Activated CD4-positive, alpha-beta T cell treated with anti-CD3 and anti-CD28 coated beads, Interleukin-10, Interleukin-2, amounts not matched to agents 100 ng/mL and 50 ng/mL, durations not matched to agents 16 hours and 8 hours (primary cell): ENCODE data around the gene AAMP.
A peak's percentile ranks its signal among the peaks of the same experiment; 100 is the strongest.

Source experiments
- DNase-seq: peaks from one replicate; pipeline ENCODE4 v3.0.0-alpha.2; 2020

AAMP gene

DNA sequence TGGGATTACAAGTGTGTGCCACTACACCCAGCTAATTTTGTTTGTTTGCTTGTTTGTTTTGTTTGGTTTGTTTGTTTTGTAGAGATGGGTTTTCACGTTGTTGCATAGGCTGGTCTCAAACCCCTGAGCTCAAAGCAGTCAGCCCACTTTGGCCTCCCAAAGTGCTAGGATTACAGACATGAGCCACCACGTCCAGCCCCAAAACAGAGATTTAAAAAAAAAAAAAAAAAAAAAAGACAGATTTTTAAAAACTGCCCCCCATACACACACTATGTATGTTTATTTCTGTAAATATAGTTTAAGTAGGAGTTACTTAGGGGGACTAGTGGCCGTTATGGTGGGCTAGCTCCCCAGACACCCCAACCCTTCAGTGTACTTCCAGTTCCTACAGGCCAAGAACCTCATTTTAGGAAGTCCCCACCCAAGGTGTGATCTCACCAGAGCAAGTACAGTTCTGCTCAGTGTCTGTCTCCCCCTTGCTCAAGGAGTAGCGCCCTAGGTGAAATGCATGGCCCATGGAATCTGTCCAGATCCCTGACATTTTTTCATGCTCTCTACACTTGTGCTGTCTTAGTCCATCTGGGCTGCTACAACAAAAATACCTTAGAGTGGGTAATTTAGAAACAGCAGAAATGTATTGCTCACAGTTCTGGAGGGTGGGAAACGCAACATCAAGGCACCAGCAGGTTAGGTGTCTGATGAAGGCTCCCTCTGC lies 23.9 kb upstream of the AAMP start:
- no peak for DNase-seq

DNA sequence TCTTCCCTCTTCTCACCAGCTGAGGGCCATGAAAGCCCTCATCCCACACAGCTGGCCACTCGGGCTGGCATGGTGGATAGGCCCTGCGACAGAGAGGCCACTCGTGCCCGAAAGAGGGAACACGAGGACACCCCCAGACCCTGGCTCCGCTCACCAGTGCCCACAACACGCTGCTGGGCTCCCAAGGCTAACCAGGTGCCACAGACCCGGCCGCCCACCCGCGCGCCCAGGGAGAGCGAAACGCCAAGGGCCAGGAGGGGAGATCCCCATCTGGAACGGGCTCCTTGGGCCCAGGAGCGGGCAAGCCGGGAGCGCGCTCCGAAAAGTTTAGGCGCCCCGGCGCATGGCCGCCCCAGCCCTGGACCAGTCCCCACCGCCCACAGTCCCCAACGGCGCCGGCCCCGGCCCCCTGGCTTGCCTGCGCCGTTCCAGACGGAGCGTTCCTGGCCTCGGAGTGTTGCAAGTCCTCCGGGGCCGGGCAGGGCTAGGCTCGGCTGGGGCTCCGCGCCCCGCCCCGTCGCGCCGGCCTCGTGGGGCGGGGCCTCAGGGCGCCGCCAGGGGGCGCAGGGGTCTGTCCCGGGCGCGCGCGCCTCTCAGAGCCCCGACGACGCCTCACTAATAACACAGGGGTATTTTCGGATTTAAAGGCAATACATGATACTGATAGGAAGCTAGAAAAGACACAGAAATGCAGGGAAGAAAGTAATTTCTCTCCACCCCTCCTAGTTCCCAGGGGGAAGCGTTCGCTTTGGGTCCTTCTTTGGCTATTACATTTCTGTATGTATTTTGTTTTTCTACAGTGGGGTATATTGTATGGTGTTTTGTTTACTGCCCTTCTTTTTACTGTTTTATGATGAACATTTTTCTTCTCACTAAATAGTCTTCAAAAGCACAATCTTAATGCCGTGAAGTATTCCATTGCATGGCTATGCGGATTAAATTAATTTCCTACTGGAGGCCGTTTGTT lies 22.4 kb upstream of the AAMP start, which contains the start of gene TMBIM1:
Gene TMBIM1, minus strand, starts transcription at position 456 of the 967 bp plus-strand sequence. CDS start 10,362 bp downstream, outside the sequence.
- DNase-seq: peak; percentile 85

- peak; percentile 33 for DNase-seq
Observed at GRCh38 chr2:218291318-218292047, 21.5 kb upstream of the AAMP start.

DNA sequence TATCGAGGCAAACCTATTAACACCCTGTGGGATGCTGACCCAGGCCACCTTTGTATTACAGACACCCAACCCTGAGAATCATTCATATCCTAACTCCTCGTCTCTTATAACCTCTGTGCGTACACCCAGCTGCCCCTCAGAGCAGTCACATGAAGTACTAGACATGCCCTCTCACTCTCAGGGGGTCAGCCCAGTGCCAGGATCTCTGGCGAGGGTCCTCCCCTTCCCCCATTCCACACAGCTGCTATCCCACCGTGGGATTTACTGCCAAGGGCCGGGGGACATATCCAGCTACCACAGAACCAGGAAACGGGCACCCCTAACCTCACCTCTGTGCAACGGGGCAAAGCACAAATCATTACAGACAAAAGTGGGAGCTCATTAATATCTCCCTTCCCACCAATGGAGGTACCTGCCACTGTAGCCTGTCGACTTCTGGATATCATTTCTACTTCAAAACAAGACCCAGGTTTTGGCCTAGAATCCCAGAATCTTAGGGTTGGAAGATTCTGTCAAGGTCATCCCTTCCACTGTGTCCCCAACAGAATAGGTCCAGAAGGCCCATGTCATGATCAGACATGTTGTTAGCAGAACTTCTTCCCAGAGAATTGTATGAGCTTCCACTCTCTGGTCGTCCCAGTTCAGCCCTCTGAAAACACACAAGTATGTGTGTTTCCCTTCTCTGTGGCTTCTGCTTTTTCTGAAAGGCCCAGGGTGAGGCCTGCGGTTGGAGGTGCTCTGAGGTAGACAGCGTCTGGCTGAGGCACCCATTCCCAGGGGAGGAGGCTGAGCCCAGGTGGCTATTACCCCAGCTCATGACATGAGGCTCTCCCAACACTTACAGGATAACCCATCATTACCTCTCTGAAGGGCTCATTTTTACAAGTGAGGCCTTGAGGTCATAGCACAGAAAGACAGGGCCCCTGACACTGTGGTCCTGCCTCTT lies 20.7 kb upstream of the AAMP start:
- DNase-seq: peak; percentile 60

DNA sequence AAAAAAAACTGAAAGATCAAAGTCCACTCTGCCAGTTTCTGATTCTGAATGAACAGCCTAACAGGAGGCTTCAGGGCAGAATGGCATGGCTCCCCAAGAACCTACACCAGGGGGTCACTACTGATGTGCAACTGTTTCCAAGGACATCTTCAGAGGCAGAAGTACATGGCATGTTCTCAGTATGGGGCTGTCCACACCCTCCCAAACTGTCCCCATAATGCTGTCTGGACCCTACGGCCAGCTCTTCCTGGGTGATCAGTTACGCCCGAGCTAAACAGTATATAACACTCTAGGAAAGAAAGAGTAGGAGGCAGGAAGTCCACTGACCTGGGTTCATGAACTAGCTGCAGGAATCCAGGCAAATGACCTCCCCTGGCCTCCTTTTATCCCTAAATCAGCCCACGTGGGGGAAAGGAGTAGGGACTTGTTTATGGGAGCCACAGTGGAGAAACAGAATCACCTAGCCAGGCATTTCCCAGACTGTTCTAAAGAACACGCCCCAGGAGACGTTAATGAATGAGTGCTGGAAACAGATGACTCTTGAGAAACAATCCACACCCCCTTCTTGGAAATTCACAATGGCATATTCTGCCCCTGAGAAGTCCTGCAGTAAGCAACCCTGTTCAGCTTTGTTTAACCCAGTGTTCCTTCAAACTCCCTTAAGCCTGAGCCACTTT lies 19.8 kb upstream of the AAMP start:
- DNase-seq: no peak

DNA sequence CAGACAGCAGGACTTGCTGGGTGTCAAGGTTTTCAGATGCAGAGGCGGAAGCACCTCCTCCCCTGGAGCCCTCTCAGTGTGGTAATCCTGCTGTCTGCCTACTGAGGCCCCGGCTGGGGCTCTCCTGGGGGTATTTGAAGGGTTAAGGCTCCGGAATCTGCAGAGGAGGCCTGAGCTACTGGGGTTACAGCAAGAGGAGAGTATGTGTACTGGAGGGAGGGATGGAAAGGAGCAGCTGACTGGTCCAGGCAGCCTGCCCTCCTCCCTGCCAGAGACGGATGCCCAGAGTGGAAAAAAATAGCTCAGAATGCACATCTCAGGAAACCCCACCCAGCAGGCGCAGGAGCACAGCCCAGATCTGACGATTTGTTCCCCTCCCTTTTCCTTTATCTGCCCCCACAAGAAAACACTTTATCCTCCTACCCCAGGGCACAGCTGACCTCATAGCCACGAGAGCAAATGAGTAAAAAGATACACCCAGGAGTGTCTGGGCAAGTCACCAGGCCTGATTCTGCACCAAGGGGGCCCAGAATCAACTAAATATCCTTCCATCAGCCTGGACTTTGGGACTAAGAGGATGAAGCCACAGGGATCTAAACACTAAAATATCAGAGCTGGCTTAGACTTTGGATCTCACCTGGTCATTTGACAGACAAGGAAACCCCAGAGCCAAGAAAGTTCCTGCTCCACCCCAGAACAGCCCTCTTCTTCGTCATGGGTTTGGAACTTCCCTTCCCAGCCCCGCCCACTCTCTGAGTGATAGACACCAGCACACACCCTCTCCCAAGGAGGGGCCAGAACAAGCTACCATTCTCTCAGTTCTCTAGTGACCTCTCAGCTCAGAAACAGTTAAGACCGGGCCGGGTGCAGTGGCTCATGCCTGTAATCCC lies 16.9 kb upstream of the AAMP start:
- peak; percentile 90 for DNase-seq

DNA sequence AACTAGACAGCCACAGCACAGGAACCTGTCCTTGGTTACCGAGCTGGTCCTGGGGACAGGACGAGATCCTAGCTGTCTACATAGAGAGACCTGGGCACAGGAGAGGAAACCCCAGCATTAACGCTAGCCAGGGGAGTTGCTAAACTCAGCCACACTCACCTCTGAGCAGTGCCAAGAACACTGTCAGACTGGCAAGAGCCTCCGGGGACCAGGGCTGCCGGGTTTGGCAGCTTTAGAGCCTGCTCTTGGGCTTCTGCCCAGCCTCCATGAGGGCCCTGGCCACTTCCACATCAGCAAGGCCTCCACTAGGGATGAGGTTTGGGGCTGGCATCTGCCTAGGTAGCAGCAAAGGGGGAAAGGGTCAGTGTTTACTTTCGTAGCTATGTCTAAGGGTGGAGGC lies 15.7 kb upstream of the AAMP start:
- no peak for DNase-seq

- peak; percentile 90 for DNase-seq
Observed at GRCh38 chr2:218284106-218284811, 14.3 kb upstream of the AAMP start.

GRCh38 chr2:218282173-218282991 lies 12.4 kb upstream of the AAMP start:
- no peak for DNase-seq

- DNase-seq: no peak
Observed at GRCh38 chr2:218281449-218281848, 11.5 kb upstream of the AAMP start.

DNA sequence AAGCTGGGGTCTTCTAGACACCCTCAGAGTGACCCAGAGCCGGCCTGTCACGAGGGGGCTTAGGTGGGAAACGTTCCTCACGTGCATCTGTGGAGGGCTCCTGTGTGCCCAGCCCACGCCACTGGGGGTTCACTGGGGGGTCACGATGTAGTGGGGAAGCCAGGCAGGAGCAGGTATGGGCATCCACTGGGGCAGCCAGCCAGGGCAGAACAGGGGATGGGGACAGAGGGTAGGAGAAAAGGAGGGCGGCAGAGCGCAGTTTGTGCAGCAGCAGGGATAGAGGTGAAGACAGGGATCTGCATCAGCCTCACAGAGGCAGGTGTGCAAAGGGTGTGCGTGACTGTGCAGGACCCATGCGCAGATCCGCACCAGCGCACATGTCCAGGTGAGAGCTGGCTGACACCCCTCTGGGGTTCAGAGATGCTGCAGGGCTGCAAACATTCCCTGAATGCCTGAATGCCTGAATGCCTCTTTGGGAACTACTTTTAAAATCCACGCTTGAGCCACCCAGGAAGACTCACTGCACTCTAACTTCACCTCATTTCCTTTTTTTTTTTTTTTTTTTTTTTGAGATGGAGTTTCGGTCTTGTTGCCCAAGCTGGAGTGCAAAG lies 10.4 kb upstream of the AAMP start:
- no peak for DNase-seq

DNA sequence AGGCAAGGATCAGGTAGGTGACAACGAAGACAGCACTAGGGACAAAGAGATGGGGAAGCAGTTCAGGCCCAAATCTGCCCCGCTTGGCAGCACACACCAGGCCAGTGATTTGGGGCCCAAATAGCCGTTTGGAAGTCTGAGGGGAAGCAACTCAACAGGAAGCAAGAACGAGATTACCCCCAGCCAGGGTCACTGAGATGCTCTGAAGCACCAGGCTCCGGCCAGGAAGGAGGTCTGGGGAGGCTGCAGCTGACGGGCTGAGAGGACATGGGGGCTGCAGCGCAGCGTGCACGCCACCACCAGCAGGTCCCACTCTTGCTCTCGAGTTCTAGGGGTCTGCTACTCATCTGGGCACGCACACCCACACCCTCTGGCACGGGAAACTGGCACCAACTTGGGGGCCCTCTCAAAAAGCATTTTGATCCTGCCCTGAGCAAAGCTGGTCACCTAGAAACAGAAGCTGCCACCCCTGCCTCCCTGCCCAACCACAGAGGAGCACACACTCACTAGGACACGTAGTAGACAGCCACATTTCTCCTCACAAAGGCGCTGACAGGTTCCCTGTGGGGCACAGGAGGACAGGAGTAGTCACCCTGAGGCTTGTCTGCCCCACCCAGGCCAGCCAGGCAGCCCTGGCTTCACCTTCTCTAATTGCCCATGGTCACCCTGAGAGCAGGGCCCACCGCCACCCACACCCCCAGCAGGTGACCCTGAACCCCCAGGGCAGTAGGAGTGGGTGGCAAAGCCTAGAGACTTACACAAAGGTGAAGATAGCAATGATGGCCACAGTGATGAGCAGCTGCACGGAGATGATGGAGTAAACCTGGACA lies 8.8 kb upstream of the AAMP start:
- no peak for DNase-seq

DNA sequence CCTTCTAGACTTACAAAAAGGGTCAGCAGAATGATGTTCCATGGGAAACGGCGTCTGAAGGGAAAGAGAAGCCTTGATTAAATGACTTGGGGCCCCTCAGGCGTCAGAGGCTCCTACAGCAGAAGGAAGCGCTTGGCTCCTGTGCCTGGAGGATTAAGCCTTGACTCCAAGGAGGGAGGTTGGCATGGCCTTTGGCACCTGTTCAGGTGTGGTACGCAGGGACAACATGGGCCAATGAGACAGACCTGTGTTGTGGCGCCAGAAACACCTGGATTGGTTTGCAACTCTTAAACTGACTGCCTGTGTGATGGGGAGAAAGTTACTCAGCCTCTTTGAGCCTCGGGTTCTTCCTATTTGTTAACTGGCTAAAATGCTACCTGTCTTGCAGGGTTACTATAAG lies 8.0 kb upstream of the AAMP start:
- DNase-seq: no peak

DNA sequence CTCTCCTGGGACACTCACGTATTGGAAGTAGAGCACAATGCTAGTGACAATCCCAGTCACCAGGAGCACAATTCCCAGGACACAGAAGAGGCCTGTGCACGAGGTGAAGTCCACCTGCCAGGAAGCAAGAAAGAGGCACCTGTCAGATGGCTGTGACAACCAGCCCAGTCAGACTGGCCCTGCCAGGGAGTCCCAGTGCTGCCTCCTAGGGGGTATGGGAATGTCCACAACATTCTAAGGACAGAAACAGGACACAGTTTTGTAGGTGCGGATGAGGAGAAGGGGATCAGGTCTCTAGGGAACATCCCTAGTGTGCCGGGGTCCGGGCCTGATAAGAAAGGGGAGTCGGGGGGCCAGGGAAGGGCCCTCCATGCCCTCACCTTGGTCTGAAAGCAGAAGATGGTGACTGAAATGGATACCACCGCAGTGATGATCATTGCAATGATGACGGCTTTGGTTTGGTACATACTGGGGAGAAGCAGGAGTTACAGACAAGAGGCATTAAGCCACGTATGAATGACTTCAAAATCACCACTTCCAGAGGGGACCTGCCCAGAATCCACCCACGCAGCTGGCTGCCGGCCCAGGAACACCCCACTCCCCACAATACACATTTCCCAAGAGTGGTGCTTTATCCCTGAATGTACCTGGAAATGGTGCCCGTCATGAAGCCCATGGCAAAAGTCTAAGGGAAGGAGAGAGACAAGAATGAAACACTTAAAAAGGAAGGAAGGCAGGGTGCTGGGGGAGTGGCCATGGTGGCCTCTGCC lies 7.2 kb upstream of the AAMP start:
- no peak for DNase-seq

GRCh38 chr2:218275371-218276072 lies 5.6 kb upstream of the AAMP start:
- no peak for DNase-seq

GRCh38 chr2:218274586-218274985 lies 4.6 kb upstream of the AAMP start:
- no peak for DNase-seq
